Iris pigment epithelial cell (primary cell): ENCODE results near the gene SLC22A12.

ENCODE experiments used
- DNase-seq: peaks from one replicate; pipeline ENCODE4 v3.0.0-alpha.2; 2011; ENCODE audit warnings: low read depth

Gene SLC22A12

DNA sequence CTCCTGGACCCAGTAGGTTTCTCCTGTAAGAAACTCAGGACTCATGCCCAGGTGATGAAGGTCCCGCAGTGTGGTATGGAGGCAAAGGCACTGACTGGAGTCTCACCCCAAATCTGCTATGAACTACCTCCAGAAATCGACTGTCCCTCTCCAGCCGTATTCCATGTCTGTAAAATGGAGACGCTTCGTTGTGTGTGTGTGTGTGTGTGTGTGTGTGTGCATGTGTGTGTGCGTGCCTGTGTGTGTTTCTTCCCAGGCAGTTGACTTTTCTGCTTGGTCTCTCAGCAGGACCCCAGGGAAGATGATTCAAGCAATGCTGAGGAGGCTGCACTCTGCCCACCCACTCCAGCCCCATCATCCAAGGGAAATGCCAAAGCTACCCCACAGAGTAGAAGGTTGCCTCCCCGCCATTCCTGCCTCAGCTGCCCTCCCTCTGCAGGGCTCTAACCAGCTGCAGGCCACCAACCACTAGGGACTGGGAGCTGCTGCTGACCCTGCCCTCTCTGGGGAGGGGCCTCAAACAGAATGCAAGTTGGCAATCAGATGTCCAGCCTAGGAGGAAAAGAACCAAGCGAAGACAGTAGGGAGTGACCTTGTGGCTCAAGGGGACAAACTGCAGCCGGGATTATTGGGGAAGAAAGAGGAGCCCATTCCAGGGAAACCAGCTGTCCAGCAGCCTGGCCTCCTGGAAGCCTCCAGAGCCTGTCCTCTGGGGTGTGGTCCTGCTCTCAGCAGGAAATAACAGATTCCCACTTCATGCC, 56.2 kb downstream of the SLC22A12 start:
- no peak for DNase-seq

DNA sequence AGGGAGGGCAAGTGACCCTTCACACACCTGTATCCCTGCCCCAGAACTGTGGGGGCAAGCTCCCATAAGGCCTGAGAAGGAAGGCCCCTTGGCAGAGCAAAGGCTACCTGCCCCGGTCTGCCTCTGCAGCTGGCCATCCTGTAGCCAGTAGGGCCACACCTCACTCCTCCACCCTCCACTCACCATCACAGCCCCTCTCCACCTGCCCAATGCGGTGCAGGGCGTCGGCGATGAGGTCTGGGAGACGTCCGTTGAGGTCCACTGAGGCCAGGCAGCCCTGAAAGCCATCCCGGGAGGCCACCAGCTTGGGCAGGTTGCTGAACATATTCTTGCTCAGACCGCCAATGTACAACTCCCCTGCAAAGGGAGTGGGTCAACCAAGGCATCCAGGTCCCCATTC, 57.5 kb downstream of the SLC22A12 start:
- no peak for DNase-seq

DNA sequence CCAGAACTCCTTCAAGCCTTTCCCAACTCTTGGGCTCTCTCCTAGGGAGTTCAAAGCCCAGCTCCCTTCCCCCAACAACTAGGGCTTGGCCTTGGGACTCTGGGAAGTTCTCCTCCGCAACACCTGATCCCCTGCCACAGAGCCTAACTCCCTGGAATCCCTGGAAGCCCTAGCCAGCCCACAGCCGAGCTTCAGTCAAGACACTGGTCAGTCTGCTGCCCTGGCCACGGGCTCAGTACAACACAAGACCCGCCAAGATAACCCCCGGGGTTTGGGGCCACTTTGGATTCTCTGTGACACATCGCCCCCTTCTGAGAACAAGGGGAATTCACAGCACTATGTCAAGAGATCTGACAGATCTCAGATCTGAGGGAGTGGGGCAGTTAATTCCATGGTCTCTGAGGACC, 58.3 kb downstream of the SLC22A12 start:
- peak; percentile 29 for DNase-seq

DNA sequence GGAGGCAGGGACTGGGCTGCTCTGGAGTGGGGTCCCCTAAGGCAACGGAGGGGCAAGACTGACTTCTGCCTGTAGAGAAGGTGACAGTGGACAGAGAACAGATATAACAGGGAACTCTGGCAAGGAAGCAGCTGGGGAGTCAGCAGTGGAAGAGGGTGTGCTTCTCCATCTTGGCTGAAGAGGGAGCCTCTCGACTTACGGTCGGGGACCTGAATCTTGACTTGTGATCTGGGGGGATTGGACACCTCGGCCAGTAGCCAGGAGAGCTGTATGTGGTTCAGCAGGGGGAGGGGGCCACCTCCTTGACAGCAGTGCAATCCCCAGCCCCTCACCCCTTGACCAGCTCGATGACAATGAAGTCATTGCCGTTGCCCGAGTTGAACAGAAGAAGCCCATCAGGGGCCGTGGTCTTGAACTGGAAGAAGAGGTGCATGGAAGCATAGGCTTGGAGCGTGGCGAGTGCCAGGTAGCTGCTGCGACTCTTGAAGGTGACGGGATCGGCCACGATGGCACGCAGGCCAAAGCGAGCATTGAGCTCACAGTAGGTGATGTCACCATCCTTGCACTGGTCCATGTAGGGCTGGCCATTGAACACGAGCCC, 60.0 kb downstream of the SLC22A12 start:
- peak; percentile 50 for DNase-seq
